ENCODE results near the gene HMGN5. TPM values are rescaled to one million over a fixed set of nuclear protein-coding genes. Genes with fewer than 3 reads are reported as not detected.

The HMGN5 gene
- total and polyA plus RNA-seq, 2 of the 8 experiments (the other 6 are each of a cell fraction or from before 2014, with no cell fraction given): 6.0 to 20.4 TPM

DNA sequence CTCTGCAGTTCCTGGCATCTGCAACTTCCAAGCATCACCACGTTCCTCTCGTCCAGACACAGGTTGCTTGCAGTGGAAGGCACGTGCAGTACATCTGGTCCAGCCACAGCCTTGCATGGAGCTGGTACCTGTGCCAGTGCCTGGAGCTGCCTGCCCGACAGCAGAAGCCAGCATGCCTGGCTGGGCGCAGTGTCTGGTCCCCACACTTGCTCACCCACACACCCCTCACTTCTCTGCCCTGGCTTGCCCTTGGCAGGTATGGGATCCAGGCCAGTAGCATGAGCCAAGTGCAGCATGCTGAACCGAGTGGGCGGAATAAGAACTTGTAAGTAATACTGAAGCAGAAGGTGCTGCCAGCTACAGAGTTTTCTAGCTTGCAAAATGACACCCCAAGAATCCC lies 40.0 kb upstream of the HMGN5 start (continued):
- no peak for TF ChIP-seq TAF7 (optimal IDR thresholded peaks at IDR 0.05; ENCODE audit: borderline replicate concordance, low read depth, low read length)

All from H1 (cell line).